HG03575 (cell line): Measurements from ENCODE around the gene PLEKHA8.

Experiments used
- ATAC-seq: cut with Tn5 transposase; IDR thresholded peaks from one replicate; pipeline ENCODE4 v1.9.1; 2021; ENCODE audit not compliant: unreplicated experiment, insufficient number of reproducible peaks, low FRiP score; ENCODE audit errors: extremely low read depth

PLEKHA8 gene

DNA sequence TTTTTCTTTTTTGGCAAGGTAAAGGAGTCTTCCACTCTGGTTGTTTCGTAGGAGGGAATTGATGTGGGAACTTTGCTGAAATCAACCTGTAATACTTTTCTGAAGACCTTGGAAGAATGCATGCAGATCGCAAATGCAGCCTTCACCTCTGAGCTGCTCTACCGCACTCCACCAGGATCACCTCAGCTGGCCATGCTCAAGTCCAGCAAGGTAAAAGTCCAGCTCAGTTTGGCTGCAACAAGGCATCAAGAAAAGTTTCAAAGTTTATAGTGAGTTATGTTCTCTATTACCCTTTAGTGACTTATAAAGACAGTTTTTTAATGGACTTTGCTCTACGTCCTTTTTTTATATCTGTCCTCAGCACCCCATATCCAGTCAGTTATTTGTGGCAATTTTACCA, 21.0 kb downstream of the PLEKHA8 start:
- no peak for ATAC-seq

DNA sequence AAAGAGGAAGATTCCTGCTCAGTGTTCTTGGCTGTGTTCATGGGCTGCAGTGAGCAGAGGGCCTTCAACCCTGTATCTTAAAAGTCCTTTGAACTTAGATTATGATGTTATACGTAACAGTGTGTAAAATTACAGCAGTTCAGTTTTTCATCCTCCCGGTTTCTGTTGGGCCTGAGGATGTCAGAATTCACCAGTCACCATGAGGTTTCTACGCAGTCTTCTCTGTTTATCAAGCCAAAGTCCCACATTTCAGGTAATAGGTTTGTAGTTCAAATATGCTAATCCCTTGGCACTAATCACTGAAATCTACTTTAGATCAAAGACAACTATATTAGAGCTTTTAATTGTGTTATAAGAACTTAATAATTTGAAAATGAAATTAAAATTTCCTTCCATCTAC, 24.9 kb downstream of the PLEKHA8 start:
- no peak for ATAC-seq

DNA sequence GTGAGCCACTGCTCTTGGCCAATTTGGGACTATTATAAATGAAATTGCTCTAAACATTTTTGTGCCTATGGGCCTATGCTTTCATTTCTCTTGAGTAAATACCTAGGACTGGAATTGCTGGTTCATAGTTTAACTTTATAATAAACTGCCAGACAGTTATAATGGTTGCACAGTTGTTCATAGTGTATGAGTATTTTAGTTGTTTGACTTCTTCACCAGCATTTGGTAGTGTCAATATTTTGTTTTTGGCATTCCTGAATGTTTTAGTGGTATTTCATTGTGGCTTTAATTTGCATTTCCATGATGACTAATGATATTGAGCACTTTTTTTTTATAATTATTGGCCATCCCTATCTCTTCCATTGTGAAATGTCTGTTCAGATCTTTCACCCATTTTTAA, 29.5 kb downstream of the PLEKHA8 start:
- ATAC-seq, result no peak

DNA sequence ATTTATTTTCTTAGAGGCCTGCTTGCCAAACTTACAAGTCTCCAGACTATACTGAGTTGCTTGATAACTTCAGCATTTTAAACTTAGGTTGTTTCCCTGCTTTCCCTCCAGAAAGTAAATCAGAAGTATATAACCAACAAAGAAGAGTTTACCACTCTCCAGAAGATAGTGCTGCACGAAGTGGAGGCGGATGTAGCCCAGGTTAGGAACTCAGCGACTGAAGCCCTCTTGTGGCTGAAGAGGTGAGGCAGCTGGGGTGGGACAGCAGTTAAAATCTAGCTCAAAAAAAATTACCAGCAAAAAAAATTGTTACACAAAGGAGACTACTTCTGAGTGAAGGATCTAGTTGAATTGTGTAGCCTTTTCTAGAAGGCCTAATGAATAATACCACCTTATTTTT, 33.6 kb downstream of the PLEKHA8 start:
- ATAC-seq, result peak; percentile 69

DNA sequence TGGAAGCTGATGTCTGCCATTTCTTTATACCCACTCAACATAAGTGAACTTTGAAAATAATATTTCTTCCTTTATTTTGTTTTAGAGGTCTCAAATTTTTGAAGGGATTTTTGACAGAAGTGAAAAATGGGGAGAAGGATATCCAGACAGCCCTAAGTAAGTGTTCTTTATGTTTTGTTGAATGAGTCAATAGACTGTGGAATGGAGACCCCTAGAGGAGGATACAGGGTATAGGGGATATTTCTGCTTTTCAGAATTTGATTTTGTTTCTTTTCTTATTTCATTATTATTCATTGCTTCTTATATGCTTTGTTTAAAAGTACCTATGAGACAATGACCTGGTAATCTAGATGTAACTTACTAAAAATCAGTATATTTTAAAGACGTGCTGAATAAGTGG, 34.4 kb downstream of the PLEKHA8 start:
- no peak for ATAC-seq

DNA sequence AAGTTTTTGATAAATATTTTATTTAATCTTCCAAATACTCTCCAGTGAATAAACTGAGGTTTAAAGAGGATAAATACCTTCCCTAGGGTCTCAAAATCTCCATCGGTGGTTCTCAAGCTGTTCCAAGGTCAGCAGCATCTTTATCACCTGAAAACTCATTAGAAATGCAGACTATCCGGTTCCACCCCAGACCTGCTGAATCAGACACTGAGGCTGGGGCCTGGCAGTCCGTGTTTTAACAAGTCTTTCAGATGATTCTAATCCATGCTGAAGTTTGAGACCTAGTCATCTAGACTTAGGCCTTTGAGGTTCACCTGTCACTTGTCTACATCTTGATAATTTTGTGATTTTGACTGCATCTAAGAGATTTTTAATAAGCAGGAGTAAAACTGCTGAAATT, 37.5 kb downstream of the PLEKHA8 start:
- no peak for ATAC-seq

DNA sequence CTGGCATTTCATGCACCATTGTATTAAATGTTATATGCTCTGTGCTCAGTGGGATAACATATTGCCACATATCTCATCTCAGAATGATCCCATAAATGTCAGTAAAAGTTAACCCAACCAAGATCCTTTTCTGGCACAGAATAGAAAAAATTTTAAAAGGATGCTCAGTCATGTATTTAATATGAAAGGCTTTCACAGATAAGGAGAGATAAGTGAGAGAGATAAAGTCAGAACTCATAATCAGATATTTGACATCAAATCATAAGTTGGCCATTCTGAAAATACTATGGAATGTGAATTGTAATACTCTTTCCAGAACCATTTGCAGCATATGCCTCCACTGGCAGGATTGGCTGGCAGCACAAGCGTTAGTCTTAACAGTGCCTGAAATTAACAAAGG, 38.5 kb downstream of the PLEKHA8 start:
- ATAC-seq, result no peak

DNA sequence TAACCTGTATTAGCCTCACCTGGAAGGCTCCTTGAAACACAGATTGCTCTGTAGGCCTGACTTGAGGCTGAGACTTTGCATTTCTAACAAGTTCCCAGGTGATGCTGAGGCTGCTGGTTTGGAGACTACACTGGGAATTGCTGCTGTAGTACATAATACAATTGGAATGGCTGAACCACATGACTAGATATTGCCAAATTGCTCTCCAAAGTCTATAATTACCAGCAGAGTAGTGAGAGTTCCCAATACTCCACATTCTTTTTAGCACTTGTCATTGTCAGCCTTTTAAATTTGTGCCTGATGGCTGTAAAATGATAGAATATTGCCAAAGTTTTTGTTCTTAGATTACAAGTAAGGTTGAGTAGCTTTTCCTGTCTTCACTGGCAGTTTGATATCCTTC, 39.9 kb downstream of the PLEKHA8 start:
- no peak for ATAC-seq

DNA sequence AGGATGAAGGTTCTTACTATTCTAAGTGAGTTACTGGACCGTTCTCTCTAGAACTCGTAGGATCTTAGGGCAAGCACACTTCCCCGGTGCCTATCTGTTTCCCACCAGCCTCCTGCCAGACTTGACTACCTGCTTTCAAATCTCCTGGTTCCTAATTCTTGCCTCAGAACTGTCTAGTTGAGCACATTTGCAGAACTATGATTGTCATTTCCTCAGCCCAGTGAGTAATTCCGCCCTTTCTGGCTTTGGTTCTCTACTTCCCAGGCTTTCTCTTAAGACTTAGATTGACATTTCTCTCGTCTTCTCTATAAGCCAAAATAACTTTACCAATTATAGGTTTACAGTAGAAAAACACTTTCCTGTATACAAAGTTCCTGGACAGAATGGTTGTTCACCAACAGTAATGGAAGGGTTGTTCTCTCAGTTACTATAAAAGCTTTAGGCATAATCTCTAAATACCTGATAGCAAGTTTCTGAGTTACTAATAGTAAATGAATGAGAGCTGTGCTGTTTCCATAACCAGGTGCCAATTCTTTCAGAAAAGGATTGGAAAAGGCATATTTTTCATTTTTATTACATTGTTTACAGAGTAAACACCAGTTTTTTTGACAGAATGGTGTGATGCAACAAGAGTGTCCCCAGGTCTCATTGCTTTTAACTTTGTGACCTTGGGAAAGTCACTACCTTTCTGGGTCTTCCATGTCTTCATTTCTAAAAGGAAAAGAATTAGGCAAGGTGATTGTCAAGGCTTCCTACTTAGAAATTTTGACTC, 41.1 kb downstream of the PLEKHA8 start:
- ATAC-seq, result no peak

DNA sequence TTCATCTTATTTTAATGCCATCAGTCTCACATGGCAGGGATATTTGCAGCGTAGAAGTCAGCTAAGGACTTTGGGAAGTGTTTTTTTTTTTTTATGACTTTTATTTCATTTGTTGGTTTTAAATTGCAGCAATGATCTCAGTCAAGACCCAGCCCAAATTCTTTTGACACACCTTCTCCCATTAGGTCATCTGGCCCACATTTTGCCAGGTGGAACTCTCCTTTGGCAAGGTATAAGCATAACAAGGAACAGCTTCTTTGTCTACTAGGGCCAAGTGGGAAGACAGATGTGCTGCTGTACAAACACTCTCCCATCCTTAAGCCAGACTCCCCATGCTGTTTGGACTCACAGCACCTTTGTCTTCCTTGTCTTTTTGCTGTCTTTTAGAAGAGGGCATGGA, 41.8 kb downstream of the PLEKHA8 start:
- ATAC-seq, result no peak

DNA sequence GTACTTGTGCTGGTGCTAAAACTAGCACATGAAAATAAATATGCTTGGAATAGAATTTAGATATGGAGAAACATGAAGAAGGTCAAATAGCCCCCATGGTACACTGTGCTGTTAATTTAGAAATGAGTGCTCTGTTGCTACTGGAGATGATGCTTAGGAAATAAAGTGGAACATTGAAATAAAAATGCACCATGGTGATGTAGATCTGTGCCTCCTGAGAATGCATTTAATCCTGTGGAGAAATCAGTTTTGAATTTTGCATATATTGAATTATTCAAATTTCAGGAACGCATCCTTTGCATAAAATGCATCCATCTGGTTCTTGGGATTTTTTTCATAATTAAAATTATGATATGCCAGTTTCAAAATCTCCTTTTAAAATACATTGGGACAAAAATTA, 44.5 kb downstream of the PLEKHA8 start:
- ATAC-seq, result no peak

DNA sequence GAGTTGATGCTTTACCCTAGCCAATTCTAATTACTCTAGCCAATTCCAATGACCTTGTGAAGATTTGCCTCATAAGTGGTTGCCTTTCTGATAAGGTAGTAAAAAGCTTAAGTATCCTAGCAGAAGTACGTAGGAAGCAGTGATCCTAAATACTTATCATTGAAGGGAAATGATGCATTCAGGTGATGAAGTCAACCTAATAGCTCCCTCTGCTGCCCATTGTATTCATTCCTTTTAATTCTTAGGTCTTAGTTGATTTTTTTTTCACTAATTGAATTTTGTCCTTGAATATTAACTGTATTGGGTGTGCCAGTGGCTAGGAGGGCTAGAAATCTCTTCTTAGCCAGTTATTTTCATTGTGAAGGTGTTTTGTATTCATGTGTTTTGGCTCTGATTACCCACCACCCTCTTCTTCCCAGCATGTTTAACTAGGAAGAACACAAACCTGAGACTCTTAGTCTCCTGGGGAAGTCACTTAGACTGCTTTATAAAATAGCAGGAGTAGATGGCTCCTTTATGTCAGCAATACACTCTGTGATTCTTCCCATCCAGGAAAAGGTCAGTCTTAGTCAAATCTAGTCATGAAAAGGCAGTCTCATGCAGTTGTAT, 46.3 kb downstream of the PLEKHA8 start:
- ATAC-seq, result no peak

DNA sequence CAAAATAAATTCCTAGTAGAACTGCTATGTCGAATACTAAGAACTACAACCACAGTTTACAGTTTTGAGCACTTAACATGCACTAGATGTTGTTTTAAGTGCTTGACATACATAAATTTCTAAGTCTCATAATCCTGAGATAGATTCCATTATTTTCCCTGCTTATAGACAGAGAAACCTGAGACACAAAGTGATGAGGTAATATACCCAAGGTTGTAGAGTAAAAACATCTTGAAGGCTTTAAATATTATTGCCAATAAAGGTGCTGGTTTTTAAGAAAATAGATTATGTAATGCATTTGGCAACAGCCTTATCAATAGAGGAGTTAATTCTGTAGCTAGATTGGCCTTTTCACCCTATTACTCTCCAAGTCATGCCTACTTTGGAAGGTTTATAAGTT, 48.2 kb downstream of the PLEKHA8 start:
- no peak for ATAC-seq

DNA sequence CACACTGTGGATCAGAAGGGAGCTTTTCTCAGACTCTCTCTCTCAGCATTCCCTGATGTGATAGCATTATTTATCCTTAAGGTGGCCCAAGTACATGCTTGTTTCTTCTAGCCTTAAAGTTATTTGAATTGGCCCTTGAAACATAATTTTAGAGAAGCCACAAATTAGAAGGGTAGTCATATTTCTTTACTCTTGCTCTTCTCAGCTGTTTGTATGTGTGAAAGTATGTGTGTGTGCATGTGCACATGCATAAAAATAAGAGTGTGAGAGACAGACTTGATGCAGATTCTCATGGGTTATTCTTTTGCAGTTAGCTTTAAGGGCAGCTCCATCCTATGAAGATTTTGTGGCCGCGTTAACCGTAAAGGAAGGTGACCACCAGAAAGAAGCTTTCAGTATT, 50.1 kb downstream of the PLEKHA8 start:
- ATAC-seq, result no peak

DNA sequence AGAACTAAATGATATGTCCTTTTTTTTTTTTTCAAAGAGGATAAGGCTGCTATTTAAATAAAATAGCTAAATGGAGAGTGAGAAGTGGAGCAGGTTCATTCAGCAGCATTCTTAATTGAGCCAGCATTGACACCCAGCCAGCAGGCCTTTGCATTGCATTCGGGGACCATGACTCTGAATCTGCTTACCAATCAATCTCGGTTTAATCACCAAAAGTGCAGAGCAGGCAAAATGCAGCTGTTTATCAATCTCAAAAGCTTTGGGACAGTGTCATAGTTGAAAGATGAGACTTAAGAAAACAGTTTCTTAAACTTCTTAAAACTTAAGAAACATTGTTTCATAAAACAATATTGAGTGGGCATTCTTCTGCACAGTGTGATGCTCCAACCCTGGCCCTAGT, 51.7 kb downstream of the PLEKHA8 start:
- ATAC-seq, result no peak

DNA sequence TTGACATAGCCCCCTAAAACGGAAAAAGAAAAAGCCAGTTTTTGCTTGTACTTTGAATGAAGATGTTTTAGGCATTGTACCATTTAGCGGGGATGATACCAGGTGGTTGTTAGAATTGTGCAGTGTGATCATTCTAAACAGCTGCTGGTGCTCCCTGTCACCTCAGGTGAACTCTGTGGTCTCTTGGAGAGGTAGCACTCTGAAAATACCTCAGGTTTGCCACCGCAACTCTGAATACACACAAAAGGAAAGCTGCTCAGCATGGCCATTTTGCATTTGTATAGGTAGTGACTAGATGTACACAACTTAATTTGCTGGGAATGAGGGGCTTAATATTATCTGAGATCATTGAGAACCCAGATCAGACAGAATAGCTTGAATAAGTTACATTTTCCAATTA, 52.6 kb downstream of the PLEKHA8 start:
- ATAC-seq, result no peak

DNA sequence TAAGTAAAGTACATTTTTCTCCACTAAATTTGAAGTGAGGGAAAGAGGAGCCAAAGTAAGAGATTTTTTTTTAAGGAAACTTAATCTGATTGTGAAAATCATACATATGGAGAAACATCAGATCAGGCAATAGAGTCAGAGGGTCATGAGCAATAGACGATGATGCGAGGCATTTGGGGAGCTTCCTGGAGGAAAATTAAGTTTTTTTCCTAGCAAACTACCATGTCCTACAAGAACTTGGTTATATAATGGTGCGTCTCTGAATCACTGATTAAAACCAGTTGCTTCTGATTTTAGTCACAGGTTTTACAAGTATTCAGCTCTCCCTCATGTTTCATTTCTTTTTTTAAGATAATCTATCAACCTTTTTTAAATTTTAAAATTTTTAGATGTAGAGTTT, 54.5 kb downstream of the PLEKHA8 start:
- ATAC-seq, result no peak

DNA sequence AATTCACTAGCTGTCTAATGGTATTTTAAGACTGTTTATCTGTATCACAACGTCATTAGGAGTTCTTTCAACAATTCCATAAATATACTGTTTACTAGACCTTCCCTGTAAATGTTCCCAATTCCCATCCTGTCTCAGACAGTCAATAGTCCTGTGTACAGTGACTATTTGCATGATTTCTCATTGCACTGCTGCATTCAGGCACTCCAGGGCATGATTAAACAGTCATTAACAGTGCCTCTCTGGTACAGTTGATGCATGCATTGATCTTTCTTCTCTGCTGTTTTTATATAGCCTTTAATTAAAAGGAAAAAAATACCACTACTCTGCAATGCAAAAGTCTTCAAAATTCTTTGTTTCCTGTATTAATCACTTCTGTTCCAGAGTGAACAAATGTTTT, 55.1 kb downstream of the PLEKHA8 start:
- no peak for ATAC-seq

DNA sequence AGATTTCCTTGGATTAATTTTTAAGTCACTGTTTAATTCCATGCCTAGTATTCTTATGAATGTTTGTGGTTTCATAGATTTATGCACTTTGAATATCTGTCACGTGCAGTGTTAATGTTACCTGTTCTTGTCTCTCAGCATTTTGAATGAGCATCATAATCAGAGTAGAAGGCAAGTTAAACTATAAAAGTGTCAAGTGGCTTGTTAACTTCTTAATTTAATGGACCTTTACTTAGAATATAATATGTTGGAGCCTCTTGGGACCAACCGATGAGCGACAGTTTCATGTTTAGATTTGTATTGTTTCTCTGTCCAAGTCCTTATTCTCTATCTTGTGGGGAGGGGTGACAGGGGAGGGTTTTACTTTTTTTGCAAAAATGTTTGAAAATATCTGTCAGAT, 56.0 kb downstream of the PLEKHA8 start:
- ATAC-seq, result no peak

DNA sequence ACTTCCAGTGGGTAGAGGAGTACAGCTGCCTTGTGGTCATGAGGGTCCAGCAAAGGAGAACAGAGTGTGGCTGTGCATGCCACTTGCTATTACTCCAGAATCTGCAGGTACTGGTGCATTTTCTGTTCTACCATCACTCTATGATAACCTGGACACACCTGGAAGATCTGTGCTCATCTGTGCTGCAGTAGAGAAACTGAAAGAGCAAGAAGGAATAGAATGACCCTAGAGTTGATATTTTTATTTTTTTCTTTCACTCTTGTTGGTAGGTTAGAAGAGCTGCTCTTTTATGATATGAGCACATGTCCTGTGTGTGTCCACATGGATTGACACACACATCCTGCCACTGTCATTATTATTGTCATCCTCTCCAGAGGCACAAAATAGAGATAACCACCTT, 58.3 kb downstream of the PLEKHA8 start:
- ATAC-seq, result no peak

DNA sequence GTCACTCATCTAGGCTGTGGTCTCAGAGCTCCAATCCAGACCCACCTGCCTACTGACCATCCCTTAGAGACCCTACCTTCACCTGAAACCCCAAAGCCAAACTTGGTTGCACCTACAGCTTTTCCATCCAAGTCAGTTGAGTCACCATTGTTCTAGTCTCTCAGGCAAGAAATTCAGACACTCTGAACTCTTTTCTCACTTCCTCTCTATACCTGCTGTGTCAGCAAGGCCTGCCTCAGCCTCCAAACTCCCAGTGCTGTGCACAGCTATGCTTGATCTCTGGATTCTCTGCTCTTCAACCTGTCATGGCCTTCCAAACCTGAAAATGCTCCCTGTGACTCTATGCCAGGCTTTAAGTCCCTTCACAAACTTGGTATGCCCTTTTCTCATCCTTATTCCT, 59.2 kb downstream of the PLEKHA8 start:
- ATAC-seq, result no peak
